WERI-Rb-1 (cell line): ENCODE data around the gene TCP11L2.
"Not testable (repeated sequence)": the region's sequence is repeated elsewhere in the genome, so short reads cannot be mapped to it uniquely, and the experiment has no call there.

Experiments
- DNase-seq: peaks from one replicate; pipeline ENCODE4 v3.0.0-alpha.2; 2020
- H3K27ac ChIP-seq: fragments of 250-450 bp; sonication (Bioruptor Pico); 2 replicates; pipeline ENCODE4 v1.5.1; 2020; ENCODE audit warnings: mild to moderate bottlenecking, moderate library complexity
- H3K27me3 ChIP-seq: fragments of 250-450 bp; sonication (Bioruptor Pico); 2 replicates; pipeline ENCODE4 v1.5.1; 2021; ENCODE audit warnings: mild to moderate bottlenecking, low read depth, moderate library complexity; ENCODE audit not compliant: insufficient read depth, severe bottlenecking
- H3K36me3 ChIP-seq: fragments of 250-450 bp; sonication (Bioruptor Pico); 2 replicates; pipeline ENCODE4 v1.5.1; 2020; ENCODE audit warnings: mild to moderate bottlenecking, moderate library complexity
- H3K4me3 ChIP-seq: 2 replicates; pipeline ENCODE4 v1.5.1; 2011; ENCODE audit warnings: low read depth, mild to moderate bottlenecking, control low read depth, low read length
- H3K9me3 ChIP-seq: fragments of 250-450 bp; sonication (Bioruptor Pico); 2 replicates; pipeline ENCODE4 v1.5.1; 2021; ENCODE audit warnings: mild to moderate bottlenecking, moderate library complexity; ENCODE audit not compliant: severe bottlenecking
- CTCF ChIP-seq: IDR thresholded peaks from 2 replicates; pipeline ENCODE4 v1.5.1; 2011; ENCODE audit warnings: low read depth, mild to moderate bottlenecking, control low read depth, inconsistent platforms, low read length

Gene TCP11L2

GRCh38 chr12:106281056-106281782 is 21.3 kb upstream of the TCP11L2 start:
- no peak for DNase-seq

GRCh38 chr12:106281804-106282203 is 20.7 kb upstream of the TCP11L2 start:
- Histone ChIP-seq H3K27me3 (no peaks in the 10 kb centered on the region), H3K27ac (no peak overlapping the region)

More at GRCh38 chr12:106281056-106281782, 21.3 kb upstream of the TCP11L2 start:
- TF ChIP-seq CTCF, result no peak
- Histone ChIP-seq H3K27me3 (no peaks in the 10 kb centered on the region), H3K9me3 (peaks cover 3% of the 10 kb centered on the region), H3K36me3 (no peaks in the 10 kb centered on the region), H3K27ac (no peak overlapping the region), H3K4me3 (no peak overlapping the region)

GRCh38 chr12:106282457-106283097 is 20.0 kb upstream of the TCP11L2 start:
- Histone ChIP-seq H3K27ac (no peak overlapping the region), H3K9me3 (peaks cover 3% of the 10 kb centered on the region), H3K36me3 (no peaks in the 10 kb centered on the region), H3K4me3 (no peak overlapping the region), H3K27me3 (no peaks in the 10 kb centered on the region)
- peak; percentile 59 for TF ChIP-seq CTCF
- peak; percentile 48 for DNase-seq

More at GRCh38 chr12:106281804-106282203, 20.7 kb upstream of the TCP11L2 start:
- Histone ChIP-seq H3K36me3 (no peaks in the 10 kb centered on the region), H3K4me3 (no peak overlapping the region), H3K9me3 (peaks cover 3% of the 10 kb centered on the region)
- DNase-seq, result no peak
- TF ChIP-seq CTCF, result no peak

- H3K9me3 ChIP-seq, result peaks cover 3% of the 10 kb centered on the region
- no peaks in the 10 kb centered on the region for H3K27me3 ChIP-seq
- no peak for DNase-seq
- H3K36me3 ChIP-seq, result no peaks in the 10 kb centered on the region
- no peak overlapping the region for H3K27ac ChIP-seq
- no peak overlapping the region for H3K4me3 ChIP-seq
- TF ChIP-seq CTCF, result no peak
Measured at GRCh38 chr12:106284358-106285105, 18.0 kb upstream of the TCP11L2 start.

GRCh38 chr12:106285982-106286381 is 16.6 kb upstream of the TCP11L2 start:
- no peak for TF ChIP-seq CTCF
- no peak for DNase-seq
- H3K4me3 ChIP-seq, result no peak overlapping the region
- no peak overlapping the region for H3K27ac ChIP-seq
- H3K27me3 ChIP-seq, result no peaks in the 10 kb centered on the region
- H3K9me3 ChIP-seq, result peaks cover 3% of the 10 kb centered on the region
- H3K36me3 ChIP-seq, result no peaks in the 10 kb centered on the region

GRCh38 chr12:106286576-106287162 is 15.9 kb upstream of the TCP11L2 start:
- H3K36me3 ChIP-seq, result not testable (repeated sequence)

More at GRCh38 chr12:106286576-106287162, 15.9 kb upstream of the TCP11L2 start:
- not testable (repeated sequence) for H3K27ac ChIP-seq, DNase-seq, H3K9me3 ChIP-seq, H3K4me3 ChIP-seq, H3K27me3 ChIP-seq
